K562 (cell line): Measurements from ENCODE around the gene RNF224. TPM values are rescaled to one million over a fixed set of nuclear protein-coding genes. Genes with fewer than 3 reads are reported as not detected.
A peak's percentile ranks its signal among the peaks of the same experiment; 100 is the strongest.

Experiments
- ATAC-seq: fragments of 200-7000 bp; cut with Tn5 transposase; 3 replicates; pipeline ENCODE4 v1.9.1; 2020; ENCODE audit warnings: moderate library complexity
- BruUV-seq: library from RNA; stranded (reverse); fragments of 400-500 nt; replicated peaks from 2 replicates; lab custom pipeline; 2021; lab: Mats Ljungman, UMichigan
- CTCF ChIA-PET: fragments of 300-600 bp; formaldehyde crosslinking; extraction: SDS; loops from one replicate; lab custom pipeline; 2021; ENCODE audit warnings: low intra/inter-chr PET ratio; lab: Yijun Ruan, JAX
- POLR2A ChIA-PET: fragments of 300-600, 350-650 bp; sonication (Branson Sonifier 250); formaldehyde crosslinking; extraction: SDS; loops from one replicate; lab custom pipeline; 2021; ENCODE audit warnings: antibody characterized with exemption, inconsistent platforms; lab: Yijun Ruan, JAX
- DNase-seq, 4 experiments: peaks; one replicate each; pipeline versions ENCODE4 v3.0.0 to v3.0.0-alpha.2; 2011 to 2018; ENCODE audit warnings: low spot score in 3 of 4, mixed read lengths in 3 of 4; ENCODE audit errors: extremely low read depth in 1 of 4
- FAIRE-seq: peaks from 2 replicates; lab custom pipeline; 2011; peaks lifted over from hg19 to GRCh38; lab: Jason Lieb, UNC
- H2AFZ ChIP-seq: 2 replicates; pipeline ENCODE4 v1.6.0; 2011; ENCODE audit warnings: low read depth, low read length, control low read depth, inconsistent platforms
- H3K27ac ChIP-seq: fragments of 200-600 bp; 3 replicates; pipeline ENCODE4 v1.8.0; 2011; ENCODE audit warnings: low read depth, mild to moderate bottlenecking, control low read depth, inconsistent platforms, low read length, moderate library complexity, mixed read lengths; ENCODE audit errors: extremely low read depth
- H3K27me3 ChIP-seq, 2 experiments: fragments of 300-600 bp in 1 of 2; 2 replicates in 1 of 2; 3 replicates in 1 of 2; pipeline versions ENCODE4 v1.6.0 to v1.8.0; 2011; ENCODE audit warnings: inconsistent platforms in 2 of 2, low read length in 2 of 2, mild to moderate bottlenecking in 1 of 2, mixed read lengths in 1 of 2, moderate library complexity in 1 of 2; ENCODE audit not compliant: control insufficient read depth in 2 of 2, insufficient read depth in 2 of 2
- H3K36me3 ChIP-seq: fragments of 300-600 bp; 3 replicates; pipeline ENCODE4 v1.8.0; 2011; ENCODE audit warnings: mild to moderate bottlenecking, low read length, inconsistent platforms; ENCODE audit not compliant: control insufficient read depth, insufficient read depth
- H3K4me1 ChIP-seq, 2 experiments: fragments of 200-600 bp in 1 of 2; replicated peaks in 1 of 2; 2 replicates in 1 of 2; 3 replicates in 1 of 2; pipeline versions ENCODE4 v1.5.1 to v1.8.0; 2011; ENCODE audit warnings: inconsistent platforms in 2 of 2, low read length in 2 of 2, mild to moderate bottlenecking in 1 of 2, mixed read lengths in 1 of 2, moderate library complexity in 1 of 2; ENCODE audit not compliant: control insufficient read depth in 2 of 2, insufficient read depth in 2 of 2
- H3K4me2 ChIP-seq: 2 replicates; pipeline ENCODE4 v1.6.1; 2011; ENCODE audit warnings: low read length, control low read depth, inconsistent platforms, mixed read lengths; ENCODE audit not compliant: insufficient read depth
- H3K4me3 ChIP-seq: fragments of 200-600 bp; sonication (generic), shearing (Covaris generic); 2 replicates; pipeline ENCODE4 v1.5.1; 2016; ENCODE audit warnings: control low read depth, inconsistent platforms
- H3K79me2 ChIP-seq: fragments of 200-600 bp; 3 replicates; pipeline ENCODE4 v1.8.0; 2011; ENCODE audit warnings: low read length, inconsistent platforms; ENCODE audit not compliant: control insufficient read depth, insufficient read depth
- H3K9ac ChIP-seq, 2 experiments: 2 replicates each; pipeline versions ENCODE4 v1.6.0 to v1.6.1; 2011; ENCODE audit warnings: low read depth in 2 of 2, low read length in 2 of 2, control low read depth in 1 of 2, inconsistent platforms in 1 of 2, mild to moderate bottlenecking in 1 of 2, mixed read lengths in 1 of 2; ENCODE audit not compliant: insufficient read depth in 1 of 2
- H3K9me1 ChIP-seq: one replicate; pipeline ENCODE4 v1.6.0; 2011; ENCODE audit warnings: inconsistent platforms, mild to moderate bottlenecking, low read length, moderate library complexity; ENCODE audit not compliant: control insufficient read depth, insufficient read depth
- H3K9me3 ChIP-seq: replicated peaks from 2 replicates; pipeline ENCODE4 v1.5.1; 2011; ENCODE audit warnings: low read depth, low read length, inconsistent platforms; ENCODE audit not compliant: control insufficient read depth, insufficient read depth
- H4K20me1 ChIP-seq: replicated peaks from 2 replicates; pipeline ENCODE4 v1.6.1; 2011; ENCODE audit warnings: low read length, inconsistent platforms, mixed read lengths; ENCODE audit not compliant: control insufficient read depth, insufficient read depth
- ARHGAP35 ChIP-seq: fragments of 450-650 bp; IDR thresholded peaks from 2 replicates; pipeline ENCODE4 v1.6.1; 2018; ENCODE audit not compliant: partially characterized antibody
- FOS ChIP-seq: IDR thresholded peaks from 3 replicates; pipeline ENCODE4 v1.6.1; 2011; ENCODE audit not compliant: insufficient read length; ENCODE audit errors: extremely low read depth
- HLTF ChIP-seq: fragments of 450-650 bp; IDR thresholded peaks from 2 replicates; pipeline ENCODE4 v1.6.1; 2016
- KAT7 ChIP-seq: sonication (generic); formaldehyde crosslinking; IDR thresholded peaks from 2 replicates; pipeline ENCODE4 v1.8.0; 2022; ENCODE audit warnings: missing genetic modification reagents, mild to moderate bottlenecking, borderline replicate concordance
- NFATC3 ChIP-seq: fragments of 450-650 bp; IDR thresholded peaks from 2 replicates; pipeline ENCODE4 v1.6.1; 2017; ENCODE audit warnings: mild to moderate bottlenecking
- PRPF4 ChIP-seq: fragments of 200-400 bp; formaldehyde crosslinking; IDR thresholded peaks from one replicate; pipeline ENCODE4 v1.6.1; 2017; ENCODE audit warnings: low read length, low read depth, mild to moderate bottlenecking; ENCODE audit not compliant: insufficient read depth, poor library complexity, severe bottlenecking
- RBBP5 ChIP-seq: fragments of 200-600 bp; sonication (generic); IDR thresholded peaks from 2 replicates; pipeline ENCODE4 v1.6.1; 2012; ENCODE audit warnings: borderline replicate concordance, mild to moderate bottlenecking, low read length, control low read depth, inconsistent platforms; ENCODE audit not compliant: insufficient read depth, poor library complexity, severe bottlenecking
- ZKSCAN8 ChIP-seq: fragments of 200-800 bp; sonication (Bioruptor generic); IDR thresholded peaks from 2 replicates; pipeline ENCODE4 v1.6.1; 2016; ENCODE audit warnings: missing genetic modification characterization, missing compliant biosample characterization
- WGBS: fragments of 100-300 bp; shearing (Covaris generic); methylation state at CpG from one replicate; pipeline ENCODE4 v1.1.6; 2016; ENCODE audit warnings: low coverage, mixed read lengths; ENCODE audit not compliant: insufficient coverage; ENCODE audit errors: missing lambda C conversion rate; 5-methylcytosine and 5-hydroxymethylcytosine counted together
- in situ Hi-C: fragments of 300-500 bp; cut with MboI; formaldehyde crosslinking; loops from 4 replicates; pipeline ENCODE4 v1.15.0; 2018; ENCODE audit warnings: inconsistent platforms, mixed read lengths
- intact Hi-C: fragments of 100-400 bp; cut with micrococcal nuclease; formaldehyde crosslinking; loops from 2 replicates; pipeline ENCODE4 v1.14.2; 2022
- polyA plus RNA-seq, 8 experiments: library from polyadenylated mRNA; depleted of rRNA in 4 of 8; stranded (reverse) in 5 of 8; unstranded in 3 of 8; fragments of >200 nt; fragmentation: Nextera tagmentation in 2 of 8; fragmentation: Illumina TruSeq in 1 of 8; extraction: Ambion mirVana in 2 of 8; extraction: Trizol in 1 of 8; gene quantifications; 2 replicates each; pipeline versions ENCODE4 v1.2.1 to v1.2.3, GENCODE V29; 2011 to 2014; ENCODE audit warnings: inconsistent platforms in 1 of 8, missing spikeins in 1 of 8
- total RNA-seq, 7 experiments: library from RNA; depleted of rRNA in 6 of 7; stranded (reverse); fragments of >200 nt in 6 of 7; fragmentation: Illumina TruSeq in 2 of 7; extraction: Trizol in 2 of 7; gene quantifications; 2 replicates each; pipeline versions ENCODE4 v1.2.1 to v1.2.3, GENCODE V29; 2011 to 2021; ENCODE audit warnings: low replicate concordance in 1 of 7
- TF ChIP-seq, protein P1 (sequence below): fragments of 450-650 bp; IDR thresholded peaks from 2 replicates; pipeline ENCODE4 v1.6.1; 2016; ENCODE audit warnings: mild to moderate bottlenecking
- TF ChIP-seq, protein P2 (sequence below): fragments of 450-650 bp; formaldehyde crosslinking; conservative IDR thresholded peaks from 2 replicates; pipeline ENCODE4 v1.4.0; 2022; ENCODE audit warnings: mild to moderate bottlenecking, missing genetic modification characterization
- TF ChIP-seq, protein P3 (sequence below): fragments of 250-450 bp; sonication (Bioruptor Pico); IDR thresholded peaks from 2 replicates; pipeline ENCODE4 v1.8.0; 2022; ENCODE audit warnings: moderate library complexity, mild to moderate bottlenecking, inconsistent platforms
- TF ChIP-seq, protein P4 (sequence below): sonication (generic); formaldehyde crosslinking; IDR thresholded peaks from 2 replicates; pipeline ENCODE4 v1.8.0; 2022; ENCODE audit warnings: mild to moderate bottlenecking, missing genetic modification reagents

Gene RNF224
- total and polyA plus RNA-seq, 9 of the 15 experiments (the other 6 are each of a cell fraction or from before 2014, with no cell fraction given), result not detected

DNA sequence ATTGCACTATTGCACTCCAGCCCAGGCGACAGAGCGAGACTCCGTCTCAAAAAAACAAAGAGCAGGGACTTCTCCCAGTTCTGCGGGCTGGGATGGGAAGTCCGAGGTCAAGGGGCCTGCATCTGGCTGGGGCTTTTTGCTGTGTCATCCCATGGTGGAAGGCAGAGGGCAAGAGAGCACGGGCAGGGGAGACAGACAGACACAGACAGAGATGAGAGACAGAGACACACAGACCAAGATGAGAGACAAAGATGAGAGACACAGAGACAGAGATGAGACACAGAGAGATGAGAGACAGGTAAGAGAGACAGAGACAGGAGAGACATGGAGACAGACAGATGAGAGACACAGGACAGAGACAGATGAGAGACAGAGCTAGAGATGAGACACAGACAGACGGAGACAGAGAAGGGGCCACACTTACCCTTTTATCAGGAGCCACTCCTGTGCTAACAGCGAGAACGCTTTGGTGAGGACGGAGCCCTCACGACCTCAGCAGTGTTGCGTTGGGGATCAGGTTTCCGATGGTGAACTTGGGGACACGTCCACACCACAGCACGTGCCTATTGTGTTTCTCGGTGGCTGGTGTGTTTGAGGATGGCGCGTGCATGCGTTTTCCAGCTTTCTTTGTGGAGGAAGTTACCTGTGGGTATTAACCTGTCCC is 41.4 kb downstream of the RNF224 start:
- H3K79me2 ChIP-seq, result peaks cover 10% of the 10 kb centered on the region; the same call in 2 of the 3 replicates
- no TSS peak for BruUV-seq
- intact Hi-C loops, result no loop called here
- ChIA-PET POLR2A (interaction anchor here (0.9 to 4.2 kb wide), 4 partner anchors 9 to 28 kb away, joined by 3 to 23 read pairs (median 4); partner anchors contain the start of genes TOR4A and TUBB4B), CTCF (no interaction called here)
- peak overlapping the region; percentile 71 for H3K27ac ChIP-seq
- no peaks in the 10 kb centered on the region for H3K27me3 ChIP-seq
- H2AFZ ChIP-seq, result peak overlapping the region; percentile 70
- DNase-seq, result peak; percentile 54 to 82 (median 60)
- H3K4me1 ChIP-seq, result peaks cover 20 to 70% of the 10 kb centered on the region in 2 experiments
- H4K20me1 ChIP-seq, result no peaks in the 10 kb centered on the region
- H3K9me3 ChIP-seq, result no peaks in the 10 kb centered on the region
- in situ Hi-C loops, result no loop called here
- peak; percentile 82 for ATAC-seq
- H3K4me2 ChIP-seq, result peak overlapping the region; percentile 62
- H3K4me3 ChIP-seq, result no peak overlapping the region
- FAIRE-seq, result peak; percentile 97
- WGBS, result 17% methylated on average over 19 of the region's 19 CpGs
- H3K36me3 ChIP-seq, result peaks cover 82% of the 10 kb centered on the region
- H3K9me1 ChIP-seq, result no peaks in the 10 kb centered on the region
- H3K9ac ChIP-seq, result peak overlapping the region; percentile 54 to 85
- peak; percentile 98 for TF ChIP-seq HLTF
- no peak for TF ChIP-seq FOS
- TF ChIP-seq, protein P1, sequence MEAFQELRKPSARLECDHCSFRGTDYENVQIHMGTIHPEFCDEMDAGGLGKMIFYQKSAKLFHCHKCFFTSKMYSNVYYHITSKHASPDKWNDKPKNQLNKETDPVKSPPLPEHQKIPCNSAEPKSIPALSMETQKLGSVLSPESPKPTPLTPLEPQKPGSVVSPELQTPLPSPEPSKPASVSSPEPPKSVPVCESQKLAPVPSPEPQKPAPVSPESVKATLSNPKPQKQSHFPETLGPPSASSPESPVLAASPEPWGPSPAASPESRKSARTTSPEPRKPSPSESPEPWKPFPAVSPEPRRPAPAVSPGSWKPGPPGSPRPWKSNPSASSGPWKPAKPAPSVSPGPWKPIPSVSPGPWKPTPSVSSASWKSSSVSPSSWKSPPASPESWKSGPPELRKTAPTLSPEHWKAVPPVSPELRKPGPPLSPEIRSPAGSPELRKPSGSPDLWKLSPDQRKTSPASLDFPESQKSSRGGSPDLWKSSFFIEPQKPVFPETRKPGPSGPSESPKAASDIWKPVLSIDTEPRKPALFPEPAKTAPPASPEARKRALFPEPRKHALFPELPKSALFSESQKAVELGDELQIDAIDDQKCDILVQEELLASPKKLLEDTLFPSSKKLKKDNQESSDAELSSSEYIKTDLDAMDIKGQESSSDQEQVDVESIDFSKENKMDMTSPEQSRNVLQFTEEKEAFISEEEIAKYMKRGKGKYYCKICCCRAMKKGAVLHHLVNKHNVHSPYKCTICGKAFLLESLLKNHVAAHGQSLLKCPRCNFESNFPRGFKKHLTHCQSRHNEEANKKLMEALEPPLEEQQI, result no peak
- TF ChIP-seq, protein P2, sequence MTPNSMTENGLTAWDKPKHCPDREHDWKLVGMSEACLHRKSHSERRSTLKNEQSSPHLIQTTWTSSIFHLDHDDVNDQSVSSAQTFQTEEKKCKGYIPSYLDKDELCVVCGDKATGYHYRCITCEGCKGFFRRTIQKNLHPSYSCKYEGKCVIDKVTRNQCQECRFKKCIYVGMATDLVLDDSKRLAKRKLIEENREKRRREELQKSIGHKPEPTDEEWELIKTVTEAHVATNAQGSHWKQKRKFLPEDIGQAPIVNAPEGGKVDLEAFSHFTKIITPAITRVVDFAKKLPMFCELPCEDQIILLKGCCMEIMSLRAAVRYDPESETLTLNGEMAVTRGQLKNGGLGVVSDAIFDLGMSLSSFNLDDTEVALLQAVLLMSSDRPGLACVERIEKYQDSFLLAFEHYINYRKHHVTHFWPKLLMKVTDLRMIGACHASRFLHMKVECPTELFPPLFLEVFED, result peak; percentile 95
- peak; percentile 43 for TF ChIP-seq RBBP5
- TF ChIP-seq ARHGAP35, result peak; percentile 63
- TF ChIP-seq, protein P3, sequence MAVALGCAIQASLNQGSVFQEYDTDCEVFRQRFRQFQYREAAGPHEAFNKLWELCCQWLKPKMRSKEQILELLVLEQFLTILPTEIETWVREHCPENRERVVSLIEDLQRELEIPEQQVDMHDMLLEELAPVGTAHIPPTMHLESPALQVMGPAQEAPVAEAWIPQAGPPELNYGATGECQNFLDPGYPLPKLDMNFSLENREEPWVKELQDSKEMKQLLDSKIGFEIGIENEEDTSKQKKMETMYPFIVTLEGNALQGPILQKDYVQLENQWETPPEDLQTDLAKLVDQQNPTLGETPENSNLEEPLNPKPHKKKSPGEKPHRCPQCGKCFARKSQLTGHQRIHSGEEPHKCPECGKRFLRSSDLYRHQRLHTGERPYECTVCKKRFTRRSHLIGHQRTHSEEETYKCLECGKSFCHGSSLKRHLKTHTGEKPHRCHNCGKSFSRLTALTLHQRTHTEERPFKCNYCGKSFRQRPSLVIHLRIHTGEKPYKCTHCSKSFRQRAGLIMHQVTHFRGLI (CRISPR knock-in tag), result no peak
- TF ChIP-seq NFATC3, result no peak
- TF ChIP-seq ZKSCAN8 (CRISPR knock-in tag), result no peak
- TF ChIP-seq KAT7 (CRISPR knock-in tag), result 0 out of 2 replicates have a peak, but pooled peaks have one; percentile 31
- TF ChIP-seq, protein P4, sequence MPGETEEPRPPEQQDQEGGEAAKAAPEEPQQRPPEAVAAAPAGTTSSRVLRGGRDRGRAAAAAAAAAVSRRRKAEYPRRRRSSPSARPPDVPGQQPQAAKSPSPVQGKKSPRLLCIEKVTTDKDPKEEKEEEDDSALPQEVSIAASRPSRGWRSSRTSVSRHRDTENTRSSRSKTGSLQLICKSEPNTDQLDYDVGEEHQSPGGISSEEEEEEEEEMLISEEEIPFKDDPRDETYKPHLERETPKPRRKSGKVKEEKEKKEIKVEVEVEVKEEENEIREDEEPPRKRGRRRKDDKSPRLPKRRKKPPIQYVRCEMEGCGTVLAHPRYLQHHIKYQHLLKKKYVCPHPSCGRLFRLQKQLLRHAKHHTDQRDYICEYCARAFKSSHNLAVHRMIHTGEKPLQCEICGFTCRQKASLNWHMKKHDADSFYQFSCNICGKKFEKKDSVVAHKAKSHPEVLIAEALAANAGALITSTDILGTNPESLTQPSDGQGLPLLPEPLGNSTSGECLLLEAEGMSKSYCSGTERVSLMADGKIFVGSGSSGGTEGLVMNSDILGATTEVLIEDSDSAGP (CRISPR knock-in tag), result no peak
- TF ChIP-seq PRPF4, result no peak
